Stomach (tissue), 4 donors: ENCODE data around the gene PRSS21.

ENCODE experiments used
- CTCF ChIP-seq, 7 experiments: fragments of 450-650 bp in 4 of 7; fragments of 200-600 bp in 3 of 7; sonication (generic) in 3 of 7; IDR thresholded peaks; one replicate each; pipeline ENCODE4 v1.5.1; 2016 to 2019; ENCODE audit warnings: antibody characterized with exemption in 7 of 7, control low read depth in 2 of 7, mild to moderate bottlenecking in 1 of 7
- POLR2A ChIP-seq, 4 donors: fragments of 450-650 bp; IDR thresholded peaks; one replicate each; pipeline ENCODE4 v1.6.1; 2016; ENCODE audit warnings: antibody characterized with exemption in 4 of 4, control low read depth in 2 of 4, mild to moderate bottlenecking in 1 of 4, moderate library complexity in 1 of 4

- no peak for TF ChIP-seq POLR2A (IDR thresholded peaks at IDR 0.05)
- TF ChIP-seq CTCF (IDR thresholded peaks at IDR 0.05): no peak
Observed at GRCh38 chr16:2866431-2866830, 49.4 kb downstream of the PRSS21 start.
